Keratinocyte (primary cell): ENCODE results near the gene SEMA3F. TPM values are rescaled to one million over a fixed set of nuclear protein-coding genes. Genes with fewer than 3 reads are reported as not detected.

Experiments used
- DNase-seq: peaks from one replicate; pipeline ENCODE4 v3.0.0-alpha.2; 2011; ENCODE audit warnings: low read depth, missing footprints, low spot score
- FAIRE-seq: peaks from 2 replicates; lab custom pipeline; 2011; peaks lifted over from hg19 to GRCh38; lab: Jason Lieb, UNC
- H2AFZ ChIP-seq: 2 replicates; pipeline ENCODE4 v1.6.0; 2012; ENCODE audit warnings: low read length, control low read depth, inconsistent platforms; ENCODE audit not compliant: control insufficient read depth
- H3K27ac ChIP-seq: 2 replicates; pipeline ENCODE4 v1.5.1; 2011; ENCODE audit warnings: low read length; ENCODE audit not compliant: control insufficient read depth, insufficient read depth
- H3K27me3 ChIP-seq: 3 replicates; pipeline ENCODE4 v1.6.0; 2011; ENCODE audit warnings: low read length; ENCODE audit not compliant: control insufficient read depth, insufficient read depth; ENCODE audit errors: extremely low read depth
- H3K36me3 ChIP-seq, 2 experiments: 2 replicates in 1 of 2; 3 replicates in 1 of 2; pipeline ENCODE4 v1.5.1; 2011; ENCODE audit warnings: low read length in 2 of 2, mild to moderate bottlenecking in 1 of 2; ENCODE audit not compliant: control insufficient read depth in 2 of 2, insufficient read depth in 2 of 2; ENCODE audit errors: extremely low read depth in 1 of 2
- H3K4me1 ChIP-seq: 3 replicates; pipeline ENCODE4 v1.5.1; 2011; ENCODE audit warnings: low read length; ENCODE audit not compliant: control insufficient read depth, insufficient read depth; ENCODE audit errors: extremely low read depth
- H3K4me2 ChIP-seq: 3 replicates; pipeline ENCODE4 v1.6.0; 2011; ENCODE audit warnings: low read depth, low read length; ENCODE audit not compliant: control insufficient read depth, insufficient read depth; ENCODE audit errors: extremely low read depth
- H3K4me3 ChIP-seq, 3 experiments: fragments of 200-600 bp in 1 of 3; sonication (generic) in 1 of 3; 2 replicates in 2 of 3; 3 replicates in 1 of 3; pipeline ENCODE4 v1.5.1; 2011 to 2016; ENCODE audit warnings: low read length in 3 of 3, mild to moderate bottlenecking in 3 of 3, control low read depth in 2 of 3, inconsistent platforms in 1 of 3, low read depth in 1 of 3, mixed read lengths in 1 of 3, mixed run types in 1 of 3, moderate library complexity in 1 of 3; ENCODE audit not compliant: control insufficient read depth in 2 of 3, insufficient read depth in 2 of 3; ENCODE audit errors: extremely low read depth in 1 of 3
- H3K79me2 ChIP-seq: 2 replicates; pipeline ENCODE4 v1.6.0; 2012; ENCODE audit warnings: low read length; ENCODE audit not compliant: control insufficient read depth, insufficient read depth
- H3K9ac ChIP-seq: 3 replicates; pipeline ENCODE4 v1.6.0; 2011; ENCODE audit warnings: low read length; ENCODE audit not compliant: control insufficient read depth, insufficient read depth; ENCODE audit errors: extremely low read depth
- H3K9me1 ChIP-seq: 3 replicates; pipeline ENCODE4 v1.6.0; 2011; ENCODE audit warnings: low read length; ENCODE audit not compliant: control insufficient read depth, insufficient read depth; ENCODE audit errors: extremely low read depth
- H3K9me3 ChIP-seq: 2 replicates; pipeline ENCODE4 v1.5.1; 2012; ENCODE audit warnings: low read depth, low read length; ENCODE audit not compliant: control insufficient read depth
- H4K20me1 ChIP-seq: 3 replicates; pipeline ENCODE4 v1.6.0; 2011; ENCODE audit warnings: low read length; ENCODE audit not compliant: control insufficient read depth, insufficient read depth; ENCODE audit errors: extremely low read depth
- CTCF ChIP-seq, 3 experiments: IDR thresholded peaks in 1 of 3; conservative IDR thresholded peaks in 1 of 3; optimal IDR thresholded peaks in 1 of 3; 2 replicates in 2 of 3; 3 replicates in 1 of 3; pipeline versions ENCODE3 to v1.5.1; 2011; ENCODE audit warnings: low read length in 3 of 3, mild to moderate bottlenecking in 3 of 3, moderate library complexity in 2 of 3, control low read depth in 1 of 3, inconsistent platforms in 1 of 3; ENCODE audit not compliant: insufficient read depth in 2 of 3; ENCODE audit errors: extremely low read depth in 1 of 3
- EZH2 ChIP-seq: IDR thresholded peaks from one replicate; pipeline ENCODE4 v1.6.1; 2012; ENCODE audit warnings: inconsistent platforms, mild to moderate bottlenecking, low read length, moderate library complexity
- dilution Hi-C: fragments of 300-500 bp; cut with MboI; formaldehyde crosslinking; loops from one replicate; pipeline ENCODE4 v1.7.0; 2020; ENCODE audit warnings: low sequenced_read_pairs; ENCODE audit not compliant: extremely low pct_ligation_motif_present
- polyA plus RNA-seq, 5 experiments: library from polyadenylated mRNA; depleted of rRNA in 3 of 5; stranded (reverse) in 3 of 5; stranded (forward) in 1 of 5; unstranded in 1 of 5; fragments of >200 nt; gene quantifications; 1 replicate in 1 of 5; 2 replicates in 3 of 5; 3 replicates in 1 of 5; pipeline versions ENCODE4 v1.2.1 to v1.2.3, GENCODE V29; 2011 to 2012; ENCODE audit warnings: missing spikeins in 2 of 5, low read depth in 1 of 5, low replicate concordance in 1 of 5

The SEMA3F gene
- polyA plus RNA-seq, 1 donor (not counting 4 experiments of a cell fraction or from before 2014, with no cell fraction given): 72.8 TPM

GRCh38 chr3:50118237-50118636 is 36.9 kb upstream of the SEMA3F start:
- TF ChIP-seq CTCF (optimal IDR thresholded peaks at IDR 0.05 in 1 of 3, IDR thresholded peaks at IDR 0.05 in 1 of 3, conservative IDR thresholded peaks at IDR 0.05 in 1 of 3; ENCODE audit: extremely low read depth in 1 of 3, insufficient read depth in 2 of 3, low read length in 3 of 3): no peak
- no peak for TF ChIP-seq EZH2
- Histone ChIP-seq H4K20me1 (peaks cover 6% of the 10 kb centered on the region), H2AFZ (no peak overlapping the region), H3K4me1 (peaks cover 8% of the 10 kb centered on the region), H3K9ac (no peak overlapping the region), H3K4me3 (no peak overlapping the region), H3K4me2 (no peak overlapping the region), H3K79me2 (no peaks in the 10 kb centered on the region), H3K36me3 (peaks cover 47 to 49% of the 10 kb centered on the region in 2 experiments), H3K9me1 (no peaks in the 10 kb centered on the region), H3K27me3 (no peaks in the 10 kb centered on the region), H3K27ac (no peak overlapping the region), H3K9me3 (no peaks in the 10 kb centered on the region)
- no peak for FAIRE-seq
- dilution Hi-C loops: no loop called here
- DNase-seq: no peak

GRCh38 chr3:50119786-50120185 is 35.3 kb upstream of the SEMA3F start:
- DNase-seq (no peak), FAIRE-seq (no peak)
- Histone ChIP-seq H3K9me3 (no peaks in the 10 kb centered on the region), H3K36me3 (peaks cover 38 to 39% of the 10 kb centered on the region in 2 experiments), H3K9me1 (no peaks in the 10 kb centered on the region), H3K27ac (no peak overlapping the region), H3K4me1 (peaks cover 19% of the 10 kb centered on the region), H4K20me1 (peaks cover 6% of the 10 kb centered on the region), H3K4me2 (no peak overlapping the region), H3K79me2 (no peaks in the 10 kb centered on the region), H3K4me3 (no peak overlapping the region), H3K27me3 (no peaks in the 10 kb centered on the region), H3K9ac (no peak overlapping the region), H2AFZ (no peak overlapping the region)
- no peak for TF ChIP-seq CTCF (optimal IDR thresholded peaks at IDR 0.05 in 1 of 3, IDR thresholded peaks at IDR 0.05 in 1 of 3, conservative IDR thresholded peaks at IDR 0.05 in 1 of 3; ENCODE audit: extremely low read depth in 1 of 3, insufficient read depth in 2 of 3, low read length in 3 of 3)
- dilution Hi-C loops: no loop called here
